Measurements from ENCODE around the gene TRIM52.

Gene TRIM52

GRCh38 chr5:181245427-181246275 lies 15.3 kb downstream of the TRIM52 start:
- no peak for TF ChIP-seq TAF1 (IDR thresholded peaks at IDR 0.05; ENCODE audit: low read depth)

GRCh38 chr5:181243564-181244343 lies 17.2 kb downstream of the TRIM52 start, which contains the start of gene RACK1:
RACK1 (minus strand) TSS chr5:181243906; CDS start chr5:181243800, 106 bp downstream.
- TF ChIP-seq REST (IDR thresholded peaks at IDR 0.05; ENCODE audit: low read depth) (no peak), CREB1 (IDR thresholded peaks at IDR 0.05; ENCODE audit: low read depth) (no peak; the same call in 1 of the 2 replicates), FOXM1 (IDR thresholded peaks at IDR 0.05; ENCODE audit: borderline replicate concordance, low read depth) (no peak), TAF1 (IDR thresholded peaks at IDR 0.05; ENCODE audit: low read depth) (peak; percentile 100), EP300 (IDR thresholded peaks at IDR 0.05; ENCODE audit: borderline replicate concordance) (no peak), TEAD4 (IDR thresholded peaks at IDR 0.05) (peak; percentile 63; the same call in 1 of the 2 replicates), CEBPB (IDR thresholded peaks at IDR 0.05) (no peak; the same call in 1 of the 2 replicates), EGR1 (IDR thresholded peaks at IDR 0.05) (peak; percentile 91), NFIC (IDR thresholded peaks at IDR 0.05) (0 out of 2 replicates have a peak, but pooled peaks have one; percentile 7), RAD21 (IDR thresholded peaks at IDR 0.05; ENCODE audit: low read depth) (no peak), YY1 (IDR thresholded peaks at IDR 0.05; ENCODE audit: low read depth) (peak; percentile 99), ZBTB7A (IDR thresholded peaks at IDR 0.05; ENCODE audit: low read depth) (peak; percentile 76; the same call in 1 of the 2 replicates), TCF12 (IDR thresholded peaks at IDR 0.05; ENCODE audit: low read depth) (0 out of 2 replicates have a peak, but pooled peaks have one; percentile 16)
- TF ChIP-seq, protein P1, sequence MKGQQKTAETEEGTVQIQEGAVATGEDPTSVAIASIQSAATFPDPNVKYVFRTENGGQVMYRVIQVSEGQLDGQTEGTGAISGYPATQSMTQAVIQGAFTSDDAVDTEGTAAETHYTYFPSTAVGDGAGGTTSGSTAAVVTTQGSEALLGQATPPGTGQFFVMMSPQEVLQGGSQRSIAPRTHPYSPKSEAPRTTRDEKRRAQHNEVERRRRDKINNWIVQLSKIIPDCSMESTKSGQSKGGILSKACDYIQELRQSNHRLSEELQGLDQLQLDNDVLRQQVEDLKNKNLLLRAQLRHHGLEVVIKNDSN (IDR thresholded peaks at IDR 0.05): 0 out of 2 replicates have a peak, but pooled peaks have one; percentile 1
- TF ChIP-seq, protein P2, sequence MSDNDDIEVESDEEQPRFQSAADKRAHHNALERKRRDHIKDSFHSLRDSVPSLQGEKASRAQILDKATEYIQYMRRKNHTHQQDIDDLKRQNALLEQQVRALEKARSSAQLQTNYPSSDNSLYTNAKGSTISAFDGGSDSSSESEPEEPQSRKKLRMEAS (IDR thresholded peaks at IDR 0.05): peak; percentile 96

- no peak for TF ChIP-seq YY1 (IDR thresholded peaks at IDR 0.05; ENCODE audit: low read depth)
- TF ChIP-seq EGR1 (IDR thresholded peaks at IDR 0.05): no peak
- TF ChIP-seq, protein P1 (IDR thresholded peaks at IDR 0.05): no peak
- TF ChIP-seq CREB1 (IDR thresholded peaks at IDR 0.05; ENCODE audit: low read depth): no peak
- no peak for TF ChIP-seq FOXM1 (IDR thresholded peaks at IDR 0.05; ENCODE audit: borderline replicate concordance, low read depth)
- no peak for TF ChIP-seq TCF12 (IDR thresholded peaks at IDR 0.05; ENCODE audit: low read depth)
- TF ChIP-seq, protein P2 (IDR thresholded peaks at IDR 0.05): no peak
- no peak for TF ChIP-seq CEBPB (IDR thresholded peaks at IDR 0.05)
Observed at GRCh38 chr5:181243018-181243563, 17.9 kb downstream of the TRIM52 start.

GRCh38 chr5:181242031-181242451 lies 18.9 kb downstream of the TRIM52 start:
- no peak for TF ChIP-seq EP300 (IDR thresholded peaks at IDR 0.05; ENCODE audit: borderline replicate concordance)
- TF ChIP-seq, protein P1 (IDR thresholded peaks at IDR 0.05): no peak

GRCh38 chr5:181241393-181241975 lies 19.5 kb downstream of the TRIM52 start:
- TF ChIP-seq TEAD4 (IDR thresholded peaks at IDR 0.05): no peak
- no peak for TF ChIP-seq TAF1 (IDR thresholded peaks at IDR 0.05; ENCODE audit: low read depth)
- no peak for TF ChIP-seq REST (IDR thresholded peaks at IDR 0.05; ENCODE audit: low read depth)
- no peak for TF ChIP-seq YY1 (IDR thresholded peaks at IDR 0.05; ENCODE audit: low read depth)
- TF ChIP-seq ZBTB7A (IDR thresholded peaks at IDR 0.05; ENCODE audit: low read depth): no peak

Data from Ishikawa (cell line).